Measurements from ENCODE around the gene TTC33.

DNA sequence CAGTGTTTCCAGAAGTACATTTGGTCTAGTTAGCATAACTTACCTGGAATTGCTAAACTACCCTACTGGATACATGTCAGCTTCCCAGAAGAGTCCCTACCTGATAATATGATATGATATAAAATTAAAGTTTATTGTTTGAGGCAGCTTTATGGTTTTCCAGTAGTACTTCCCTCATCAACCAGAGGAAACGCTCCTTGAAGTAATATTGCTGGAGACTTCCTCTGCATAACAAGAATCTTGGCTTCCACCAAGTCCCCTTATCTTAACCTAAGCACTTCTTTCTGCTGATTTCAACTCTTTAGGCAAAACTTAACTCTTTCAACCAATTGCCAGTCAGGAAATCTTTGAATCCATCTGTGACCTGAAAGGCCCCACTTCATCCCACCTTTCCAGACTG, 290.3 kb downstream of the TTC33 start:
- TF ChIP-seq, protein P1, sequence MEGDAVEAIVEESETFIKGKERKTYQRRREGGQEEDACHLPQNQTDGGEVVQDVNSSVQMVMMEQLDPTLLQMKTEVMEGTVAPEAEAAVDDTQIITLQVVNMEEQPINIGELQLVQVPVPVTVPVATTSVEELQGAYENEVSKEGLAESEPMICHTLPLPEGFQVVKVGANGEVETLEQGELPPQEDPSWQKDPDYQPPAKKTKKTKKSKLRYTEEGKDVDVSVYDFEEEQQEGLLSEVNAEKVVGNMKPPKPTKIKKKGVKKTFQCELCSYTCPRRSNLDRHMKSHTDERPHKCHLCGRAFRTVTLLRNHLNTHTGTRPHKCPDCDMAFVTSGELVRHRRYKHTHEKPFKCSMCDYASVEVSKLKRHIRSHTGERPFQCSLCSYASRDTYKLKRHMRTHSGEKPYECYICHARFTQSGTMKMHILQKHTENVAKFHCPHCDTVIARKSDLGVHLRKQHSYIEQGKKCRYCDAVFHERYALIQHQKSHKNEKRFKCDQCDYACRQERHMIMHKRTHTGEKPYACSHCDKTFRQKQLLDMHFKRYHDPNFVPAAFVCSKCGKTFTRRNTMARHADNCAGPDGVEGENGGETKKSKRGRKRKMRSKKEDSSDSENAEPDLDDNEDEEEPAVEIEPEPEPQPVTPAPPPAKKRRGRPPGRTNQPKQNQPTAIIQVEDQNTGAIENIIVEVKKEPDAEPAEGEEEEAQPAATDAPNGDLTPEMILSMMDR (conservative IDR thresholded peaks at IDR 0.05; ENCODE audit: low read length) = no peak
- no peak for TF ChIP-seq EZH2phosphoT487 (IDR thresholded peaks at IDR 0.05; ENCODE audit: borderline replicate concordance)
